Fibroblast of gingiva (primary cell): ENCODE measurements around the gene PER2.

Experiments used
- DNase-seq: peaks from one replicate; pipeline ENCODE4 v3.0.0-alpha.2; 2011; ENCODE audit warnings: low read depth

Gene PER2

DNA sequence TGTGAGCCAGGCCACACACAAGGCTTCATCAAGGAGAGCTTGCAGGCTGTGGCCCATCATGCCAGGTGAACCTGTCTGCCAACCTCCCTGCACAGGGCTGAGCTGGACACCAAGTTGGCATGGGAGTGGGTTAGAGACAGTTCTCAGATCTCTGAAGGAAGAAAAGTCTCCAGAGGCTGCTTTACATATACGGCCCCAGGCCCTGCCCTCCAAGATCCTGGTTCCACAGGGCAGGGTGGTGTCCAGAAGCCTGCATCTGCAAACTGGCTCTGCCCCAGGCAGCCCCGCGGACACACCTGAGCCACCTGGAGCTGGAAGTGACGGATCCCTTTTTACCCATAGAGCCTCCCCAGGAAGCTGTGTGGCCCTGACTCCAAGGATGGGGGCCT, 24.3 kb downstream of the PER2 start:
- DNase-seq = no peak

DNA sequence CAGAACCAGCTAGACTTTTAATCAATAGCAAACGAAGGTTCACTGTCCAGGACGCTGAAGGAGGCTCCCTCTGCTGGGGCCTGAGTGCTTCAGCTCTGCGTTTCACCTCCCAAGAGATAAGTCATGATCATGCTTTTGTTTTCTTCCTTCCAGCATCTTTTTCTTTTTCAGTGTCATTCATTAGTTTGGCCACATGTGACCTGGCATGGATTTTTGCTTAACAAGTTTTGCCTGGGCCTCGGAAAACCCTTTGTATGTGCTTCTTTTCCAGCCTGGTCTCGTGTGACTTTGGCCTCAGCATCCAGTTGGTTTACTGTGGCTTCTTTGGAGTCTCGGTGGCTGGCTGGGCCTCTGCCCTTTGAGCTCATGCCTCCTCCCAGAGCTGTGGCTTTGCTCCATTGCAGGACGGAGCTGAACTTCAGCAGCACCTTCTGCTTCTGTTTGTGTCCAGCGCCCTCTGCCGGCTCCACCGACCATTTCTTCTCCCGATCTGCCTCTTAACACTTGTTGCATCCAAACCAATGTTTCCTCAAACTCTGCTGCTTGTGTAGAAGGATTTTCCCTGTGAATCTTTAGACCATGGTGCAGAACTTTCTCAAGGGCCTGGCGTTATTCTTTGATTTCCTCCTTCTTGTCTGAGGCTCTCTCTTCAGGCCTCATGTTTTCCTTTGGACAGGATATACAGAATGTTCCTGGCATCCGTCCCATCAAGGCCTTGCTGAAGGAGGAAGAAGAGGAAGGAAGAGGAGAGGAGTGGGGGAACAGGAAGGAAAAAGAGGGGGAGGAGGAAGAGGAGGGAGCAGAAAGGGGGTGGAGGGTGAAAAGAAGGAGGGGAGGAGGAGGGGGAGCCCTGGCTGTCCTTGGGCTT, 25.0 kb downstream of the PER2 start:
- peak; percentile 94 for DNase-seq

DNA sequence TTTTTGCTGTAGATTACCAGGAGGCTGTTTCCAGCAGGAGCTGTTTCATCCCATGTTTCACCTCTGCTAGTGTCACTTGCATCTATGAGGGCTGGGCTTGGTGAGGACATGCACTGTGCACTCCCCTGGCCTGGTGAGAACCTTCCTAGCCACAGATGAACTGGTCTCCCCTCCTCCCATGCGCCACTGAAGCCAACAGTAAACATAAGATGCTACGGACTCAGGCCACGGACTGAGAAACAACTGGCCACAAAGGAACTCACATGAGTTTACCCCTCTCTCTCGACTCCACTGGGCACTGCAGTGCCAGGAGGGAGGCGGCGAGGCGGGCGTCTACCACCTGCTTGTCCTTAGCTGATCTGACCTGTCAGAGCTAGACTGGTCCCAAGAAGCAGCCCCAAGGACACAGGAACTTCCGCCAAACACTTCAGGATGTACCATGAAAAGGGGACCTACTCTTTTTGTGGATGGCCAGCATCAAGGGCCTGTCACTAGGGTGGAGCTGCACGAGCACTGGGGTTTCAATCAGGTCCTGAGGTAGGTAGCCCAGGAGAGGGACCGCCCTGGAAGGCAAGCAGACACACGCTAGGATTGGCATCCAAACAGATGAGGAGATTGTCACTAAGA, 25.8 kb downstream of the PER2 start:
- DNase-seq = no peak

DNA sequence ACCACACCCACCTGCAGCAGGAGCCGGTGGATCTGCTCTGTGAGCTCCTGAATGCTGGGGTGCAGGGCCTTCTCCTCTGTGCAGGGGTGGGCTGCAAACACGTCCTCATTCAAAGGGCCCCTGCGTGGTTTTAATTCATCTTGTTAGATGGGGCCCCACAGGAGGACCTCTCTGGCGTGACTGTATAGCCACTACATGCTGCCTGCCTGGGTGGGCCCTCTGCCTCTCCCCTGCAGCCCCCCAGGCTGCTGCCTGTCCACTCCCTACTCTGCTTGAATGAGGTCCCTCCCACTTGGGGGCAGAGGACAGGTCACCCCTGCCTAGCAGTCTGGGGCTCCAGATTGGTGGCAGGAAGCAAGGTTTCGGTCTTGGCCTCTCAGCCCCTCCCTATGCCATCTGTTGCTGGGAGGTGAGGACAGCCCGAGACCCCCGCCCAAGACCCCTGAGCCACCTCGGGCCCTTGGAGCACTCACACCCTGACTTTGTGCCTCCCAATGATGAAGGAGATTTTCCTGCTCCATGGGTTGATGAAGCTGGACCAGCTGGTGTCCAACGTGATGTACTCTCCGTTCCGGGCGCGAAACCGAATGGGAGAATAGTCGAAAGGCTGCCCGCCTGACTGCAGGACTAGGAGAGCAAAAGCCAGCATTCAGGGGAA, 26.6 kb downstream of the PER2 start:
- DNase-seq = no peak

DNA sequence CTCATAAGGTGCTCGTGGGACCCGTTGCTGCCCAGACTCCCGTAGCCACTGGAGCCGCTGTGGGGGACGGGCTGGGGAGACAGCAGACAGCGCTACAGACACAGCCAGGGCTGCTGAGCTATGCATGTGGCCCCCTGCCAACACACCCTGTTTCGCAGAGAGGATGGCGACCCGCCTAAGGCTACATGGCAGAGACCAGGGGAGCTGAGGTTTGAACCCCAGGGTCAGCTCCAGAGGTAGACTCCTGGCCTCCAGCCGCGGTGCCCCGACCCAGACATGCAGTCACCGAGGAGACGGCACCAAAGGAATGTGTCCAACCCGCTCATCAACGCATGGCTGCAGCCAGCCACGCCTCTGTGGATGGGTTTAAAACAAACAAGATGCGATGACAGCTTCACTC, 27.5 kb downstream of the PER2 start:
- DNase-seq = no peak

DNA sequence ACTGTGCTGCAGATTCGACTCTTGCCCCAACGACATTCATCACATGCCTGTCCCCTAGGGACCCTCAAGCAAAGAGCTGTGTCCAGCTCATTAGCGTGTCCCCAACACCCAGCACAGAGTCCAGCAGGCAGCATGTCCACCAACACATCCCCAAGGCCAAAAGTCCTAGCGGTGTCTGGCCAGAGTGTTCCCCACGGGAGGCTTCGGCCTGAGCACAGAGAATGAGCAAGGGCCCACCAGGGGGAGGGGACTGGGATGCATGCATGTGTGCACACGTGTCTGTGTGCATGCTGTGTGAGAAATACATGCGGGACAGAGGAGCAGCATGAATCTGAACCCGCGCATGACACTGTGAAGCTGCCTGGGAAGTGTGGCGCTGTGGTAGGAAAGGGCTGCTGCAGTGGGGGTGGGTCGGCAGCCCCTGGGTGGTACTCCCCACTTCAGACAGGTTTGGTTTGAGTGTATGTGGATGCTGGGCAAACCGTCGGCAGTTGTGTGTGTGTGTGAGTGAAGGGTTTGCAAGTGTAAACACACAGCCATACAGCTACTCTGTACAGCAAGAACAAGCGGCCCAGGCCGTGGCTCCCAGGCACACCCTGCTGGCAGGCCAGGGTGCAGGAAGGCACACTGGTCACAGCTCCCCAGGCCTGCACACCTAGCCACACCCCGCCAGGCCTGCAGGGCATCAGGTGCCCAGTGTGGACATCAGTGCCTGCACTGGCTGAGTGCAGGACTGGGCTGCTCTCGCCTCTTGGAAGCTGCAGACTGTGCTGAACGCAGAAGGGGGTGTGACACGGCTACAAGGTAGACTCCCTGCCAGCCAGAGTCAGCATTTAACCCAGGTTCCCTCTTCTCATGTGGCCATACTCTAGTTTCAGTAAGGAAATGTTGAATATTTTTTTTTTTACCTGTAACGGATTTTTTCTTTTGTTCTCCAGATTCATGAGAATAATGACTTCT, 29.1 kb downstream of the PER2 start:
- DNase-seq = no peak

DNA sequence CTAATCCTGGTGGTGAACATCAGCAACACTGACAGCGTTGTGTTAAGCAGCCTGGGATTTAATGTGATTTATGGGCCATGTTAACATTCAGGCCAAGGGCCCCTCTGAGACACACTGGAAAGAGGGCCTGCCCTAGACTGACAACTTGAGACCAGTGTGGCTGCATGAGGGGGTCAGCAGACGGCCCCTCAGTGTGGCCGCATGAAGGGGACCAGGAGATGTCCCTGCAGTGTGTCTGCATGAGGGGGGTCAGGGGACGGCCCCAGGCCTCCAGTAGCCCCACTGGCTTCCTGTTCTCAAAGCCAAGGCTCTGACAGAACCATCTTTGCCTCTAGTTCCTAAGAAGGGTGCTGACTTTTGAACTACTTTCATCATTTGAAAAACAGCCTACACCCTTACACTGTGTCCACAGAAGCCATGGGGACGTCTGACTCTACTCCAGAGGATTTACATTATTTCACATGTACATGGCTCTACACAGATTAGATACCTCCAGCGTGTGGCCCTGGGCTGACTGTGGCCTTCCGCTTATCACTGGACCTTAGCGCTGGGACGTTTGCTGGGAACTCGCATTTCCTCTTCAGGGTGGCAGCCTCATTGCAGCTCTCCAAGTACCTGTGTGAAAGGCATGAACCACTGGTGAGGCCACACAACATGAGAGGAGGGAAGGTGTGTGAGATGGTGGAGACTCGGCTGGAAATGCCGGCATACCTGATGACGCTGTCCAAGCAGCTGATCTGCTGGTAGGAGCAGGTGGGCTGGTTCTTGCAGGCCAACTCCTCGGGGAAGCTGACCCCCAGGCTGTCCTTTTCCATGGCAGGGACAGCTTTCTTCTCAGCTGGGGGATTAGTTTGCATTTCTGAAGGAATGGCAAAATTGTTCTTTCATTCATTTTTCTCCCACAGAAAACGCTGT, 30.4 kb downstream of the PER2 start:
- DNase-seq = no peak

DNA sequence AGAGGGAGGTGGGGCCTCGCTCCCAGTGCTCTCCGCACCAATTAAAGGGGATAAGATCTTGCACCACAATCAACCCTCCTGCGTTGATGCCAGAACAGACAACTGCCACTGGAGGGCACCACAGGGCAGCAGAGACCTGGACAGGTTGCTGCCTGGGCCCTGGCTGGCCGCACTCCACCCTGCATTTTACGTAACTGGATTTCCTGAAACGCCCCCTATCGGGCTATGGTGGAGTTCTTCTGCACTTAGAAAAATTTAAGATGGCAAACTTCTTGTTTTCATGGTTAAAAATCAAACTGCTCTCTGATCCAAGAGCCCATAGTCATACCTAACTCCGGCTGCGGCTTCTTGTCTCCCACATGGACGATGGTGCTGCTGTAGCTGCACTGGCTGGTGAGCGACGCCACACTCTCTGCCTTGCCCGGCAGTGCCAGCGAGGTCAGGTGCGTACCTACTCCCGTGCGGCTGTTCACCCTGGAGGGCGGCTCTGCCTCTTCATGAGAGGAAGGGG, 31.8 kb downstream of the PER2 start:
- peak; percentile 31 for DNase-seq

DNA sequence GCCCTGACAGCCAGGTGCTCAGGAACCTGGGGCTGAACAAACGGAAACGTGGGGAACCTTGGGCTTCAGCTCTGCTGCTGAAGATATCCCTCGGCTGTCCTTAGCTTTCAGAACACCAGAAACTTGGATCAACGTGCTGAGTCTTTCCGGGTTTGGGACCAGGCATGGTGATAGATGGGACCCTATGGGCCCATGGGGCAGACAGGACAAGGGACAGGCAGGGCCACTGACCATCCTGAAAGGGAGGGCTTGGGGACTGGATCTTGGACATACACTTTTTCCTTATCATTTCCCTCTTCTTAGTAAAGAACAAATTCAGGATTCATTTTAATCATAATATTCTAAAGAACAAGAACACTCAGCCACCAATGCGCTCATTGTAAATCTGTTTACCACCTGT, 32.3 kb downstream of the PER2 start:
- DNase-seq = no peak

DNA sequence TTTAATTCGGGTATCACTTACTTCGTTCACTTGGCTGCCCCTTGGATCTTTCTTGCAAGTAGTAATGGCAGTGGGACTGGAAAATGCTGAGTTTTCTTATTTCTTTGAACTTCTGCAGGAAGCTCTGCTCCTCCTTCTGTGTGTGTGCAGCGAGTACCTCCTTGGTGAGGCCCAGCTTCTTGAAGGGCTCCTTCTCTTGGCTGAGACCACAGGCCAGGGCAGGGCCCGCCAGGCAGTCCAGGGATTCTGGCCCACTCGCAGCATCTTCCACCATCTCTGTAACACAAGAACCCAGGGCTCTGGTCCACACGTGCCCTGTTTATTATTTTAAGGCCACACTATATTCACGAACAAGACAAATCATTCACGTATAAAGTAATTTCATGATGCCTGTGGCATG, 32.8 kb downstream of the PER2 start:
- DNase-seq = no peak

DNA sequence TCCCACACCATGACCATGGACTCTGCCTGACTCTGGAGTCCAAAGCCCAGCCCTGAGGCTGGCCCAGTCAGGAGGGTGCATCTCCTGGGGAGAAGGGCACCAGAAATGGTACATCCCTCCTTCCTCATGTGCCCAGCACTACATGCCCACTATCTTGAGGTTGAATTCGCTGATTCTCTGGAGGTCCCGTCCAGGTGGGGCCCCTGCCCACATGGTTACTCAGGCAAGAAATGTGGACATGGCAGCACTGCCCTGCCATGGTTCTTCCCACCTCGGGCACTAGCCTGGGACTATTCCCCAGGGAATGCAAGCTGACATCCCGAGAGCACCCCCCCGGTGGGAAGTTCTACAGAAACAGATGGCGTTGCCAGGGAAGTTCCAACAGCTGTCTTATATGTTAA, 33.3 kb downstream of the PER2 start:
- no peak for DNase-seq

DNA sequence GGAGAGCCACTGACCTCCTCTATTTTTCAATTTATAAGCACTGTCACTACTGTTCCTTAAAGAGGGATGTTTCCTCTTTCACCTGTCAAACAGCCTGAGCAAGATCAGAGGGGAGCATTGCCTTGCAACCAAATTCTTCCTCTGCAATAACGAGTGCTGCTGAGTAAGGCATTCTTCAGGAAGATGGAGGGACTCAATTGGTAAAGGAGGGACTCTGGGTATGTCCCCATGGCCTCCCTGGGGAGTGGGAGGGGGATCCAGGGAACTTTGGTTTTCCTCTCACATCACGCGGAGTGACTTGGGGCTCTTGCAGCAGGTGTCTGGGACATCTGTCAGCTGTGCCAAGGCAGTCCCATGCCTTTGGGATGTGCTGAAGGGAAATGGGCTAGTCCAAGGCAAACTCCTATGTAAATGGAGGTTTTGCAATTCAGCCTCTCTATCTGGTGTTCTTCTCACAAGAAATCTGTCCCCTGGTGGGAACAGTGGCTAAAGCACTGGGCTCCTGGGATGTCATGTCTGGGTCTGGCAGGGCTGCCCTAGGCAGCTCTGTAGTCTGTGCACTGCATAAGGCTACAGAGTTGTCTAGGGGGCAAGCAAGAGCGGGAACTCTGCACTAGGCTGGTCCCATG, 34.2 kb downstream of the PER2 start:
- DNase-seq = no peak

DNA sequence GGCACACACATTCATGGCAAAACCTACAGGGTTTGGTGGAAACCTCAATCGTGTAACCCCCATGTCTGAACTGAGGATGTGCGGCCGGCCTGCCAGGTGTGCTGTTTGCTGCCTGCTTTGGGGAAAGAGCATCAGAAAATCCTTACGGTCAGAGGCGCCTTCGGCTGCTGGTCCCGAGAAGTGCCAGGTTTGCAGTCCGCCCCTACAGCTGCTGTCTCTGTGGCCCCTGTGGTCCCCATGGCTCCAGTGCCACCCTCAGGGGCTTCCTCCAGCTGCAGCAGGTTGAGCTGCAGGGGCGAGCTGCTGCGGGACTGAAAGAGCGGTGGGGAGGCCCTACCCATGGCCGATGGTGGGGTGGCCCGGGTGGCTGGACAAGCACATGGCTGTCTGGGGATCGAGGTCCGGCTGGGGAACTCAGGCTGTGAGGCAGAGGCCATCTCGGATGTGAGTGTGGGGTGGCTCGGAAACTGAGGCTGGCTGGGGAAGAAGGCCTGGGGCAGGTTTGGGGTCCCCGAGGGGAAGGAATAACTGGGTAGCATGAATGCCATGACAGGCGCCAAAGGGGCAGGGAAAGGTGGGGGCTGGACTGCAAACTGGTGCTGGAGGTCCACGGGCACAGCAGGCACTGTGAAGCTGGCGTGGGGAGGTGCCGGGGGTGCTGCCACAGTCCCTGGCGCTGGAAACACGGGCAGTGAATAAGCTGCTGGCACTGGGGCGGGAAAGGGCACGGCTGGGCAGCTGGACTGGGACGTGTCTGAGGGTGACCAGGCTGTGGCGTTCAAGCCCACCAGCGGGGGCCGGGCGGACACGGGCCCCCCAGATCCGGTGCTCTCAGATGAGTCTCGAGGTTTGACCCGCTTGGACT, 35.4 kb downstream of the PER2 start:
- no peak for DNase-seq

DNA sequence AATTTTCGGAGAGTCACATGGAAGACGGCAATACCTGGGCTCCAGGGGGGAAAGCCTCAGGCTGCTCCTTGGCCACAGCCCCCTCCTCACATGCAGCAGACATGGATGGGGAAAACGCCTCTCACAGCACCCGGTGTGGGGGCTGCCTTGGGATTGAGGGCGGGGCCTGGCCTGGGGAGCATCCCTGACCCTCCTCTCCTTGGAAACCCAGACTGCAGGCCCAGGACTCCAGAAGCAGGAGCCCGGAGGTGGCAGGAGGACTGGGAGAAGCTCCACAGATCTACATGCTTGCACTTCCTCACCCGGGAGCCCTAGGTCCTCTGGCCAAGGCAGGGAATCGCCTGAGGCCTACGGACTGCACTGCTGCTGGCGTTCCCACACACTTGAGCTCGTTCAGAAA, 36.4 kb downstream of the PER2 start:
- DNase-seq = no peak

DNA sequence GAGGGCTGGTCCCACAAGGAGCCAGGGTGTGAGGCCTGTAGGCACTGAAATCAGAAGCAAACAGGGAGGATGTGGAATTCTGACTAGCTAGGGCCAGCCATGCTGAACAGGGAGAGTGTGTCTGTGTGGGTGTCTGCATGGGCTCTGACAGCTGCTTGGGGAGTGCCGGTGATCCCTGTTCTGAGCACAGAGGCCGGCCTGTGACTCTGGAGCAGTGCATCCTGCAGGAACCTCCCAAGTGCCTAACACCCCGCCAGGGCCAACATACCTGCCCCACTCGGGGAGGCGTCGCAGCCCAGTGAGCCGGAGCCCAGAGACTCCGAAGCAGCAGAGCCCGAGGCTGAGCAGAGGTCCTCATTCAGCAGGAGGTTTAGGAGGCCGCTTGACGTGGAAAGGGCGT, 37.1 kb downstream of the PER2 start:
- no peak for DNase-seq

DNA sequence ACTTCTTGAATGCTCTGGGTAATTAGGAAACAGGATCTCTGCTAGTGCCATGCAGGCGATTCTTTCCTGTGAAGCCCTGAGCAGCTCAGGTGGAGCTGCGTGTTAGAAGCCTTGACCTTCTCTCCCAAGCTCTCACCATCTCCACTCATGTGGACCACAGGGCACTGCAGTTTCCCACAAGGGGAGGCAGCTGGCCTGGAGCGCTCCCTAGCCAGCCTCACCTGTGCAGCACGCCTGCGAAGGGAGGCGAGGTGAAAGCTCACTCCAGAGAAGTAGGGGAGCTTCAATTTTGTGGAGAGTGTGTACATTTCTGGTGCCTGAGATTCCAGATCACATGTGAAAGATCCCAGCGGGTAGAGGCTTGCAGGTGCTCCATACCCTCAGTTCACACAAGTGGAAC, 37.5 kb downstream of the PER2 start:
- DNase-seq = no peak

DNA sequence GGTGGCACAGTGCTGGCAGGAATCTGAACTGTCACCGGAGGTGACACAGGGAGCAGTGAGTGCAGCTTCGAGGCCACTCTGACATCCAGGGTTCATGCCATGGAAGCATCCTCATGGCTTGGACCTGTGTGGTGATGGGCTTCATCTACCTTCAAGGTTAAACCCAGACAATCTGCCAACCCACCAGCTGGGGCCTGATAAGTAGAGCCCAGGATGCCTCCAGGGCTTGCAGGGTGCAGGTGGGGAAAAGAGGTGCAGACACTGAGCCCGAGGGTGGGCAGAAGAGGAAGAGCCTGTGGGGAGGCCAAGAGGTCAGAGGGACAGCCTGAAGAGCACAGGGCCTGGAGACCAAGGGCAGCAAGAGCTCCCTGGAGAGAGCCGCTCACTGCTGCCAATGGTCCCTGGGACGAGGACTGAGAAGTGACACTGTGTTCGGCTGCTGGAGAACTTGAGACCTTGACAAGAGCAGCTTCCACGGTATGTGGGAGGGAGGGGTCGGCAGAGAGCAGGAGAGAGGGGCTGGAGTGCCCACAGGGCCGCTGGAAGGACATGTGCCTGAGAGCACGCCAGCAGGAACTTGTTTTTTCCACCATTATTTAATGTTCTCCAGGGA, 40.5 kb downstream of the PER2 start:
- no peak for DNase-seq

DNA sequence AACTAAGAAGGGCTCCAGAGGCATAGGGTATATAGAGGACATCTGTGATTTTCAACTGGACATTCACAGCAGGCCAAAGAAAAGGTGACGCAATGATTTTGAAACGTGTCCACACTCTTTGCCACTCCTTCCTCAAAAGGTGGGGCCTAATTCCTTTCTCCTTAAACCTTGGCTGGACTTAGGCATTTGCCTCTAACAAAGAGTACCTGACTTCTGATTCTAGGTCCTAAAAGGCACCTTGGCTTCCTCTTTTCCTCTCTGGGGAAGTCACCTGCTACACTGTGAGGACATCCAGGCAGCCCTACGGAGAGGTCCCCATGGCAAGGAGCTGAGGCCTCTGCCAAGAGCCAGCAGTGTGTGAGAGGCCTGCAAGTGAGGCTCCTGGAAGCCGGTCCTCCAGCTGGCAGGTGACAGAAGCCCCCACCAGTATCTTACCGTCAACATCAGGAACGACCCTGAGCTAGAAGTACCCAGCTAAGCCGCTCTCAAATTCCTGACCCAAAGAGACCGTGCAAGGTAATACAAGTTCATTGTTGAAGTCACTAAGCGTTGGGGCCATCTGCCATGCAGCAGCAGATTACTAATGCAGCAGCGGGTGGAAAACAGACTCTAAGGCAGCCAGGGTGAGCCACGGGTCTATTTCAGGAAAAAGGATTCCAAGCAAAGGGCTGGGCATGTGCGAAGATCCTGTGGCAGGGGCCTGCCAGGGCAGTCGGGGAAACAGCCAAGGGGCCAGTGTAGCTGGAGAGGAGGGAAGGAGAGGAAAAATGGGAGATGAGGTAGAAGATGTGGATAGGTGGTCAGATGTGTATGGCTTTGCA, 41.2 kb downstream of the PER2 start:
- no peak for DNase-seq
